Activated CD4-positive, alpha-beta T cell treated with anti-CD3 and anti-CD28 coated beads, Interleukin-2, amount 10 ng/mL, durations not matched to agents 24 days and 14 days (primary cell): ENCODE measurements around the gene SMAD2. TPM values are rescaled to one million over a fixed set of nuclear protein-coding genes. Genes with fewer than 3 reads are reported as not detected.
A peak's percentile ranks its signal among the peaks of the same experiment; 100 is the strongest.

Experiments
- DNase-seq: peaks from one replicate; pipeline ENCODE4 v3.0.0; 2022
- H3K27ac Mint-ChIP-seq: one replicate; pipeline ENCODE4 v1.8.0; 2022; ENCODE audit warnings: mild to moderate bottlenecking, mixed read lengths
- H3K27me3 Mint-ChIP-seq: one replicate; pipeline ENCODE4 v1.8.0; 2022; ENCODE audit warnings: mixed read lengths
- H3K36me3 Mint-ChIP-seq: one replicate; pipeline ENCODE4 v1.8.0; 2022; ENCODE audit warnings: low read depth, mild to moderate bottlenecking, mixed read lengths
- H3K4me1 Mint-ChIP-seq: one replicate; pipeline ENCODE4 v1.8.0; 2021; ENCODE audit warnings: mixed read lengths
- H3K4me3 Mint-ChIP-seq: one replicate; pipeline ENCODE4 v1.8.0; 2022; ENCODE audit warnings: mild to moderate bottlenecking, moderate library complexity, mixed read lengths
- H3K9me3 Mint-ChIP-seq: one replicate; pipeline ENCODE4 v1.8.0; 2021; ENCODE audit warnings: mixed read lengths
- intact Hi-C: fragments of 100-400 bp; cut with micrococcal nuclease; formaldehyde crosslinking; loops from one replicate; pipeline ENCODE4 v1.15.1; 2023
- total RNA-seq: library from RNA; stranded (reverse); gene quantifications from 2 replicates; pipeline ENCODE4 v1.2.3, GENCODE V29; 2022

The SMAD2 gene
- total RNA-seq, 1 donor from 2014 or later: 388 TPM

GRCh38 chr18:47926101-47926850, 4.2 kb downstream of the SMAD2 start:
- Mint-ChIP-seq H3K4me3 (peak overlapping the region; percentile 77), H3K4me1 (peaks cover 52% of the 10 kb centered on the region), H3K27me3 (no peaks in the 10 kb centered on the region), H3K9me3 (no peaks in the 10 kb centered on the region), H3K27ac (peak overlapping the region; percentile 95), H3K36me3 (peaks cover 58% of the 10 kb centered on the region)
- no peak for DNase-seq
- intact Hi-C loops: no loop called here

- Mint-ChIP-seq H3K27ac (peak overlapping the region; percentile 95), H3K27me3 (no peaks in the 10 kb centered on the region), H3K4me1 (peaks cover 65% of the 10 kb centered on the region), H3K9me3 (no peaks in the 10 kb centered on the region), H3K36me3 (peaks cover 65% of the 10 kb centered on the region), H3K4me3 (peak overlapping the region; percentile 54)
- intact Hi-C loops: loop anchor here (2.0 to 10.0 kb wide), 2 partner anchors 15 to 205 kb away; no protein-coding TSS in a partner anchor
- DNase-seq: peak; percentile 45
Observed at GRCh38 chr18:47919916-47920315, 10.5 kb downstream of the SMAD2 start.

GRCh38 chr18:47917923-47918610, 12.4 kb downstream of the SMAD2 start:
- H3K27ac Mint-ChIP-seq: peak overlapping the region; percentile 95
- no peaks in the 10 kb centered on the region for H3K9me3 Mint-ChIP-seq
- intact Hi-C loops: loop anchor here (1.0 to 10.0 kb wide), 3 partner anchors 10 to 207 kb away; no protein-coding TSS in a partner anchor
- peak overlapping the region; percentile 77 for H3K4me3 Mint-ChIP-seq
- H3K4me1 Mint-ChIP-seq: peaks cover 75% of the 10 kb centered on the region
- H3K36me3 Mint-ChIP-seq: peaks cover 62% of the 10 kb centered on the region
- DNase-seq: peak; percentile 67
- H3K27me3 Mint-ChIP-seq: no peaks in the 10 kb centered on the region

- Mint-ChIP-seq H3K36me3 (peaks cover 62% of the 10 kb centered on the region), H3K4me1 (peaks cover 81% of the 10 kb centered on the region), H3K4me3 (peak overlapping the region; percentile 4), H3K27me3 (no peaks in the 10 kb centered on the region), H3K9me3 (no peaks in the 10 kb centered on the region), H3K27ac (peak overlapping the region; percentile 68)
- intact Hi-C loops: loop anchor here (10.0 kb wide), 1 partner anchor 209 kb away; no protein-coding TSS in a partner anchor
- no peak for DNase-seq
Observed at GRCh38 chr18:47915930-47916329, 14.5 kb downstream of the SMAD2 start.

GRCh38 chr18:47915229-47915628, 15.2 kb downstream of the SMAD2 start:
- no peak for DNase-seq
- intact Hi-C loops: loop anchor here (10.0 kb wide), 1 partner anchor 210 kb away; no protein-coding TSS in a partner anchor
- Mint-ChIP-seq H3K4me3 (peak overlapping the region; percentile 22), H3K4me1 (peaks cover 77% of the 10 kb centered on the region), H3K27ac (peak overlapping the region; percentile 68), H3K9me3 (no peaks in the 10 kb centered on the region), H3K27me3 (no peaks in the 10 kb centered on the region), H3K36me3 (peaks cover 63% of the 10 kb centered on the region)

- peaks cover 4% of the 10 kb centered on the region for H3K9me3 Mint-ChIP-seq
- intact Hi-C loops: loop anchor here (1.0 to 10.0 kb wide), 5 partner anchors 8 to 212 kb away; no protein-coding TSS in a partner anchor
- peaks cover 63% of the 10 kb centered on the region for H3K36me3 Mint-ChIP-seq
- peaks cover 70% of the 10 kb centered on the region for H3K4me1 Mint-ChIP-seq
- DNase-seq: peak; percentile 55
- no peaks in the 10 kb centered on the region for H3K27me3 Mint-ChIP-seq
- H3K27ac Mint-ChIP-seq: peak overlapping the region; percentile 93
- H3K4me3 Mint-ChIP-seq: peak overlapping the region; percentile 64
Observed at GRCh38 chr18:47912794-47913585, 17.5 kb downstream of the SMAD2 start.

GRCh38 chr18:47912343-47912742, 18.1 kb downstream of the SMAD2 start:
- Mint-ChIP-seq H3K27me3 (no peaks in the 10 kb centered on the region), H3K27ac (peak overlapping the region; percentile 93), H3K9me3 (peaks cover 5% of the 10 kb centered on the region), H3K4me1 (peaks cover 65% of the 10 kb centered on the region), H3K36me3 (peaks cover 64% of the 10 kb centered on the region), H3K4me3 (peak overlapping the region; percentile 64)
- intact Hi-C loops: loop anchor here (1.0 to 10.0 kb wide), 4 partner anchors 11 to 212 kb away; no protein-coding TSS in a partner anchor
- peak; percentile 58 for DNase-seq

GRCh38 chr18:47911877-47912276, 18.6 kb downstream of the SMAD2 start:
- peaks cover 66% of the 10 kb centered on the region for H3K36me3 Mint-ChIP-seq
- intact Hi-C loops: loop anchor here (1.0 to 10.0 kb wide), 4 partner anchors 11 to 213 kb away; no protein-coding TSS in a partner anchor
- H3K4me3 Mint-ChIP-seq: peak overlapping the region; percentile 64
- no peaks in the 10 kb centered on the region for H3K27me3 Mint-ChIP-seq
- peak; percentile 59 for DNase-seq
- peaks cover 10% of the 10 kb centered on the region for H3K9me3 Mint-ChIP-seq
- peaks cover 66% of the 10 kb centered on the region for H3K4me1 Mint-ChIP-seq
- peak overlapping the region; percentile 93 for H3K27ac Mint-ChIP-seq

- intact Hi-C loops: no loop called here
- no peak overlapping the region for H3K4me3 Mint-ChIP-seq
- no peaks in the 10 kb centered on the region for H3K27me3 Mint-ChIP-seq
- H3K27ac Mint-ChIP-seq: peak overlapping the region; percentile 77
- DNase-seq: peak; percentile 37
- H3K4me1 Mint-ChIP-seq: peaks cover 72% of the 10 kb centered on the region
- peaks cover 22% of the 10 kb centered on the region for H3K9me3 Mint-ChIP-seq
- peaks cover 79% of the 10 kb centered on the region for H3K36me3 Mint-ChIP-seq
Observed at GRCh38 chr18:47909484-47909883, 21.0 kb downstream of the SMAD2 start.

GRCh38 chr18:47908592-47908991, 21.9 kb downstream of the SMAD2 start:
- no peak for DNase-seq
- no peak overlapping the region for H3K4me3 Mint-ChIP-seq
- peak overlapping the region; percentile 77 for H3K27ac Mint-ChIP-seq
- H3K4me1 Mint-ChIP-seq: peaks cover 73% of the 10 kb centered on the region
- intact Hi-C loops: no loop called here
- no peaks in the 10 kb centered on the region for H3K27me3 Mint-ChIP-seq
- peaks cover 86% of the 10 kb centered on the region for H3K36me3 Mint-ChIP-seq
- H3K9me3 Mint-ChIP-seq: peaks cover 25% of the 10 kb centered on the region

- intact Hi-C loops: no loop called here
- Mint-ChIP-seq H3K27ac (peak overlapping the region; percentile 97), H3K4me1 (peaks cover 72% of the 10 kb centered on the region), H3K27me3 (no peaks in the 10 kb centered on the region), H3K9me3 (peaks cover 36% of the 10 kb centered on the region), H3K4me3 (peak overlapping the region; percentile 18), H3K36me3 (peaks cover 89% of the 10 kb centered on the region)
- no peak for DNase-seq
Observed at GRCh38 chr18:47906408-47906807, 24.1 kb downstream of the SMAD2 start.

GRCh38 chr18:47903809-47904208, 26.6 kb downstream of the SMAD2 start:
- Mint-ChIP-seq H3K4me3 (peak overlapping the region; percentile 19), H3K4me1 (peaks cover 74% of the 10 kb centered on the region), H3K36me3 (peaks cover 84% of the 10 kb centered on the region), H3K9me3 (peaks cover 32% of the 10 kb centered on the region), H3K27ac (peak overlapping the region; percentile 97), H3K27me3 (no peaks in the 10 kb centered on the region)
- no peak for DNase-seq
- intact Hi-C loops: loop anchor here (2.0 kb wide), 1 partner anchor 15 kb away; no protein-coding TSS in a partner anchor
